Airway epithelial cell (primary cell): ENCODE results near the gene MYH4. TPM values are rescaled to one million over a fixed set of nuclear protein-coding genes. Genes with fewer than 3 reads are reported as not detected.

Source experiments
- total RNA-seq: library from RNA; depleted of rRNA; stranded (reverse); fragments of >200 nt; gene quantifications from 2 replicates; pipeline ENCODE4 v1.2.3, GENCODE V29; 2015

Gene MYH4
- not detected in 2 replicates for total RNA-seq

GRCh38 chr17:10469459-10469858 is at the start of gene MYH4:
TSS of gene MYH4 (minus strand) at chr17:10469559. CDS start at chr17:10466745, 2,814 bp downstream.

GRCh38 chr17:10518271-10519037 is 49.1 kb upstream of the MYH4 start, which contains the start of gene MYH1:
TSS of gene MYH1 (minus strand) at chr17:10518542. CDS start at chr17:10516642, 1,900 bp downstream.

GRCh38 chr17:10421900-10422542 is 47.3 kb downstream of the MYH4 start, which contains the start of gene MYH8:
TSS of gene MYH8 (minus strand) at chr17:10421950. CDS start at chr17:10420227, 1,723 bp downstream.

Other genes starting within 250 kb of the MYH4 start
- not detected in 2 replicates for gene MYH13, start 96.6 kb downstream of the MYH4 start, total RNA-seq
- gene MYH8, start 47.6 kb downstream of the MYH4 start, total RNA-seq = not detected in 2 replicates
- gene MYH1, start 49.0 kb upstream of the MYH4 start, total RNA-seq = not detected in 2 replicates
- not detected in 2 replicates for gene MYH2, start 80.1 kb upstream of the MYH4 start, total RNA-seq
- gene MYH3, start 187.8 kb upstream of the MYH4 start, total RNA-seq = 0.35 and 0.42 TPM in 2 replicates
- gene SCO1, start 228.0 kb upstream of the MYH4 start, total RNA-seq = 26.0 and 36.7 TPM in 2 replicates
- 2.7 and 6.7 TPM in 2 replicates for gene ADPRM, start 228.0 kb upstream of the MYH4 start, total RNA-seq